DMS 273 treated with DMSO at 0.1 percent for 48 hours (cell line): Measurements from ENCODE around the gene ALKBH6.
A peak's percentile ranks its signal among the peaks of the same experiment; 100 is the strongest.

Source experiments
- DNase-seq: peaks from one replicate; lab custom pipeline; 2025; lab: John Stamatoyannopoulos, UW

ALKBH6 gene

DNA sequence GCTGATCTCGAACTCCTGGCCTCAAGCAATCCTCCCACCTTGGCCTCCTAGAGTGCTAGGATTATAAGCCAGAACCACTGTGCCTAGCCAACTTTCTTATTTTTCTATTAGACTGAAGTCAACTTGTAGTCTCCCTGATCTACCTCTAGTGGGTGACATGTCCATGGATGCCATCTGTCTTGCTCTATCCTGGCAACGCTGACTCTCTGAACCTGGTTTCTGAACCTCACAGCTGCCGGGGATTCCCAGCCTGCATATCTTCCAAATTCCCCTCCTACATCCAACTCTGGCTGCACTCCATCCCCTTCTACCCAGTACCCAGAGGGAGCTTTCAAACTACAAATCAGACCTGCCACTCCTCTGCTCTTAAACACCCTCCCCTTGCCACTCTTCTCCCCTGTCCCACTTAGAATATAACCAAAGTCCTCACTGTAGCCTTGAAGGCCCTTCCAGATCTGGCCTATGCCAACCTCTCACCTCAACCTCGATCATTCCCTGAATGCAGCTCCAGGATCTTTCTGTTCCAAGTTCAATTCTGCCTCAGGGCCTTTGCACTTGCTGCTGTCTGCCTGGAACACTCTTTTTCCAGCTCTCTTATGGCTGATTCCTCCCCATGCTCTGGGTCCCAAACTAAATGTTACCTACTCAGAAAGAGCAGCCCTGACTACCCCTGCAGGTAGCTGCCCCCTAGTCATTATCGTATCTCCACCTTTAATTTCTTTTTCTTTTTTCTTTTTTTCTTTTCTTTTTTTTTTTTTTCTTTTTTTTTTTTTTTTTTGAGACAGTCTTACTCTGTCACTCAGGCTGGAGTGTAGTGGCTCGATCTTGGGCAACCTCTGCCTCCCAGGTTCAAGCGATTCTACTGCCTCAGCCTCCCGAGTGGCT lies 16.5 kb upstream of the ALKBH6 start:
- peak; percentile 54 for DNase-seq

- DNase-seq: no peak
Measured at GRCh38 chr19:36028313-36029041, 14.5 kb upstream of the ALKBH6 start.

- DNase-seq: no peak
Measured at GRCh38 chr19:36027696-36028095, 13.7 kb upstream of the ALKBH6 start.

GRCh38 chr19:36026091-36026876 lies 12.3 kb upstream of the ALKBH6 start:
- no peak for DNase-seq

DNA sequence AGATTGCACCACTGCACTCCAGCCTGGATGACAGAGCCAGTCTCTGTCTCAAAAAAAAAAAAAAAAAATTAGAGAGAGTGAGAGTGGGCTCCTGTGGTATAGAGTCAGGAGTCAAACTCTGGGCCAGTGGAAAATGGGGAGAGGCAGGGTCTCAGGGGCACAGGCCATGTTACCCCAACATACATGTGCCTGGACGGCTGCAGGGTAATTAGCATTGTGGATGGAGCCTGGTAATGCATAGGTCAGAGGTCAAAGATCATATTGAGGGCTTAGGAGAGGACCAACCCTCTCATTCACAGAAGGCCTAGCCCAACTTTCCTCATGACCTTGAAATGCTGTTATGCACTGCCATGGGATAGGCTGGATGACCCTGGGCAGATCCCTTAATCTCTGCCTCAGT lies 11.5 kb upstream of the ALKBH6 start:
- DNase-seq: no peak

- DNase-seq: no peak
Measured at GRCh38 chr19:36023432-36023831, 9.4 kb upstream of the ALKBH6 start.

DNA sequence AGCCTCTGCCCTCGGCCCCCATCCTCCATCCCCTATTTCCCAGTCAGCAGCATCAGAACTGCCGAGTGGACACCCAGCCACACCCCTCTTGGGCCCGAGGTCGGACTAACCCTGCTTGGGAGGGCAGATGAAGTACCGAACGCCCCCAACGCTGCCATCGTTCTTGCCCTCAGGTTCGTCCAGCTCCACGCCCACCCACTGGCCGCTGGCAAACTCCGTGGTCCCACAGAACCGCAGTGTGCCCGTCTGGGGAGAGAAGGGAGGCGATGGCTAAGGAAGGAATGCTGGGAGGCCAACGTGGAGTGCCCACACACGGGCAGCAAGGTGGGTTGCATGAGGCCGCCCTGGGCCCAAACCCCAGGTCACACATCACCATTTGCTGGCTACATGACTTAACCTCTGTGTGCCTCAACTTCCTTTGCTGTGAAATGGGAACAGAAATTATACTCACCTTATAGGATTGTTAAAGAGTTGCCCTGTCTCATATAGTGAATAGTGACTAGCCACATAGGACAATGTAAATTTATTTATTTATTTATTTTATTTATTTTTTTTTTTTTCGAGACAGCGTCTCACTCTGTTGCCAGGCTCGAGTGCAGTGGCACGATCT lies 5.2 kb upstream of the ALKBH6 start:
- DNase-seq: no peak

- no peak for DNase-seq
Measured at GRCh38 chr19:36013280-36014011, 567 bp downstream of the ALKBH6 start.

DNA sequence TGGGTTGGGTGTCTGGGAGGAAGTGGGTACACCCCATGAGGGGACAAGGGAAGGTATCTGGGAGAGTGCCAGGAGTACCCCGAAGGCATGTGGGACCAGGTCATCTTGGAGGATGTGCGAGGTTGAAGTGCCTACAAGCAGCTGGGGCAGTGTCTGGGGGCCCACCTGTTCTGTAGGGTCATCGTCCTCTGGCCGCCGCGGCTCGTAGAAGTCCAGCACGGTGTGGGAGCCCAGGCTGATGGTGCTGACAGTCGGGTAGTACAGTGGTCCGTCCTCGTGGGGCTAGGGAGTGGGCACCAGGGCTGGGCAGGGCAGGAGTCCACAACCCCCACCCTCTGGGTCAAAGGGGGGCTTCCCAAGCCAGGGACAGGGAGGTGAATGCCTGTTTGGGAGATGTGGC lies 3.6 kb downstream of the ALKBH6 start:
- no peak for DNase-seq

DNA sequence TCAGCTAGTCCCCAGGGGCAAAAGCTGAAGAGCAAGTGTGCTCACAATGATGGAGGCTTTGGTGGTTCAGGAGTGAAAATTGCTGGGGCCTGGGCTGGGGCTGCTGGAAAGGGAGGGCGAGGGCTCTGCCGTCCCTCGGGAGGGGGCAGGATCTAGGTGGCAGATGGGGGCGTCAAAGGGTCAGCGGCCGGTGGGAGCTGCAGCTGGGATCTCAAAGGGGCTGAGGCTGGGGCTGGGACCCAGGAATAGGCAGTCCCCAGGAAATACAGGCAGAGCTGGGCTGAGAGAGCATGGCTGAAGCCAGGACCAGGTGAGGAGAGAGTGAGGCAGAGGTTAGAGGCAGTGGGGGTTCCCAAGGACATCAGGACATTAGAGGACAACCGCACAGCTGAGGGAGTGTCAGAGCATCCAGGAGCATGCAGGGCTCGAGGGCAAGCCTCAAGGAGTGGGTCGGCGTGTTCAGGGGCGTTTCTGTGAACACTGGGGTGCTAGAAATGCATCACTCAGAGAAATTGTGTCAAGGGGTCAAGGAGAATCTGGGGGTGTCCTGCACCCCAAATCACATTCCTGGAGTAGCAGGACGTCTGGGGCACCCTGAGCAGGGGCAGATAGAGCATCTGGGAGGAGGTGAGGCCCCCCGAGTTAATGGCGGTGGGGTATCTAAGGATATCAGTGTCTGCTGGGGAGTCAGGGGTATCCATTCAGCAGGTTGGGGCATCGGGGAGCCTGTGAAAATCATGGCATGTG lies 4.2 kb downstream of the ALKBH6 start:
- DNase-seq: no peak

DNA sequence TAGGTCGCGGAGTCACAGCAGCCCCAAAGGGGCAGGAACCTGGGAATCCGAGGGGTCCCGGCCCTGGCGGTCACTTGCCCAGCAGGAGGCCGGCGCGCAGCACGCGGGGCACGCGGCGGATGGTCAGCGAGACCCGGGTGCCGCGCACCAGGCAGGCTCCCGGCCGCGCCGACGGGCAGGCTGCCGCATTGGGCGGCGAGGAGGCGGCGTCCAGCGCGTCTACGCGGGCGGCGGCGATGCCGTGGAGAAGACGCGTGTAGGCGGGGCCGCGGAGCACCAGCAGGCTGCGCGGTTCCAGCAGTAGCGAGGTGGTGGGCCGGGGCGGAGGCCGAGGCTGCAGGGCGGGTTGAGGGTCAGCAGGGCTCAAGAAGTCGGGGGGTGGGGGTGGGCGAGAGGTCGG lies 4.8 kb downstream of the ALKBH6 start:
- DNase-seq: no peak

GRCh38 chr19:36008336-36008978 lies 5.6 kb downstream of the ALKBH6 start, which contains the start of gene SYNE4:
Gene SYNE4 (minus strand): TSS chr19:36008813. CDS start chr19:36008681, 132 bp downstream.
- DNase-seq: no peak

GRCh38 chr19:36006955-36007354 lies 7.1 kb downstream of the ALKBH6 start:
- no peak for DNase-seq

GRCh38 chr19:36003284-36003683 lies 10.7 kb downstream of the ALKBH6 start:
- no peak for DNase-seq

DNA sequence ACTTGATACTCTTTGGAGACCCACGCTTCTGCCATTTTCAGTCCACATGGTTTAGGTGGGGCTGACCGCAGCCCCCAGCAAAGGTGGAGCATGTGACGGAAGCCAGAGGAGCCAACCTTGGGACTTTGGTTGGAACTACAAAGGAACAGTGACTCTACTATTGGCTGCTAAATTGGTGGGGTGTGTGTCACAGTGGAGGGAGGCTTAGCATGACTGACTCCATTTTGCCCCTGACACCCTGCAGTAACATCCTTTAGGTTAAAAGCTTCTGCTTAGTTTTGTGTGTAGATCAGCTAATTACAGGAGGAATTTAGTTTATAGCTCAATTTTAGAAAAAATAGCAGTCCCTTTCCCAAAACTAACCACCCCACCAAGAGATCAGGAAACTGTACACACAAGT lies 12.4 kb downstream of the ALKBH6 start:
- no peak for DNase-seq

GRCh38 chr19:35996777-35997176 lies 17.2 kb downstream of the ALKBH6 start:
- no peak for DNase-seq

DNA sequence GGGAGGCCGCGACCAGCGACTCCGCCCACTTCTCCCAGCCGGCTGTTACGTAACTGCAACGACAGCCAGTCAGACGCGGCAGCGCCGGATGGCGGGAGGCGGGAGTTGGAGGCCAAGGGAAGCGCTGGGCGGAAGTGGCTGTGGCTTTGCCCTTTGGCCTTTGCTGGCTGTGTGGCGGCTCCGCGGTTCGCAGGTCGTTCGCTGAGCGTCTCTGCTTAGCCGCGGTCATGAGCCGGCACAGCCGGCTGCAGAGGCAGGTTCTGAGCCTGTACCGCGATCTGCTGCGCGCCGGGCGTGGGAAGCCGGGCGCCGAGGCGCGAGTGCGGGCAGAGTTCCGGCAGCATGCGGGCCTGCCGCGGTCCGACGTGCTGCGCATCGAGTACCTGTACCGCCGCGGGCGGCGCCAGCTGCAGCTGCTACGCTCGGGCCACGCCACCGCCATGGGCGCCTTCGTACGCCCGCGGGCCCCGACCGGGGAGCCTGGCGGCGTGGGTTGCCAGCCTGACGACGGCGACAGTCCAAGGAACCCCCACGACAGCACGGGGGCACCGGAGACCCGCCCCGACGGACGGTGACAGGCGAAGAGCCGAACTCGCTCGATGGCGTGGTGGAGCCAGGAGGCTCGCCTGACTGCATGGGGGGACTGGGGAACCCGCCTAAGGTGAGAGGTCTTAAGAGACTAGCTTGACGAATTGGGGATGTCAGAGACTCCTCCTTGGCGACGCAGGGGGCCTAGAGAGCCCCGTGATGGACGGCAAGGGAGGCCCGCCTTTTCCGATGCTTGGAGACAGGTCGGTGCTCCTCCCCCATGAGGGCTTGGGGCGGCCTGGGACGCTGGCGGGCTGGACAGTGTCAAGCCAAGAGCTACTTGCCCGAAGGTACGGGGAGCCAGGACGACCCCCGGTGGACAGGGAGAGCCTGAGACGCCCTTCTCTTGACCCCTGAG lies 18.7 kb downstream of the ALKBH6 start, which contains the start of gene SDHAF1:
Gene SDHAF1 (plus strand): TSS at position 141 of the 946 bp plus-strand sequence. CDS start 87 bp downstream, at position 228.
- DNase-seq: peak; percentile 80

- DNase-seq: no peak
Measured at GRCh38 chr19:35993923-35994598, 20.0 kb downstream of the ALKBH6 start.
